ENCODE measurements around the gene ADARB2. TPM values are rescaled to one million over a fixed set of nuclear protein-coding genes. Genes with fewer than 3 reads are reported as not detected.
A peak's percentile ranks its signal among the peaks of the same experiment; 100 is the strongest.

The ADARB2 gene
- total RNA-seq, 8 experiments from 2014 or later, result 0.13 to 2.6 (median 1.5) TPM

GRCh38 chr10:1517684-1518083 lies 219.6 kb downstream of the ADARB2 start:
- no peak overlapping the region for H3K4me3 ChIP-seq
- WGBS, 10 experiments, result 0 to 100% (median 87%) methylated on average over 1 to 6 of the region's 7 CpGs; no CpG with 5 or more reads in 4 of the 10 experiments
- in situ Hi-C loops (cut with MboI; ENCODE audit: low pct_unique_long_range_greater_than_20kb in 2 of 9, low sequenced_read_pairs in 9 of 9, unreplicated experiment in 9 of 9), result no loop called here
- no peak for ATAC-seq (replicated peaks in 6 of 8)
- no peak overlapping the region for H3K27ac ChIP-seq
- peaks cover 14 to 16% of the 10 kb centered on the region in 2 donors for H3K4me1 ChIP-seq (replicated peaks in 1 of 2)

- WGBS, 10 experiments, result 0 to 73% (median 39%) methylated on average over 2 to 26 of the region's 29 CpGs; no CpG with 5 or more reads in 3 of the 10 experiments
- in situ Hi-C loops (cut with MboI; ENCODE audit: low pct_unique_long_range_greater_than_20kb in 2 of 9, low sequenced_read_pairs in 9 of 9, unreplicated experiment in 9 of 9), result no loop called here
- peak in 5 of 8 experiments; percentile 94 to 96 (median 95) for ATAC-seq (replicated peaks in 6 of 8)
- H3K4me3 ChIP-seq, result no peak overlapping the region
- H3K27ac ChIP-seq, result peak overlapping the region in 1 of 2 donors; percentile 34
- H3K4me1 ChIP-seq (replicated peaks in 1 of 2), result peaks cover 14 to 16% of the 10 kb centered on the region in 2 donors
Measured at GRCh38 chr10:1516492-1517165, 220.7 kb downstream of the ADARB2 start.

DNA sequence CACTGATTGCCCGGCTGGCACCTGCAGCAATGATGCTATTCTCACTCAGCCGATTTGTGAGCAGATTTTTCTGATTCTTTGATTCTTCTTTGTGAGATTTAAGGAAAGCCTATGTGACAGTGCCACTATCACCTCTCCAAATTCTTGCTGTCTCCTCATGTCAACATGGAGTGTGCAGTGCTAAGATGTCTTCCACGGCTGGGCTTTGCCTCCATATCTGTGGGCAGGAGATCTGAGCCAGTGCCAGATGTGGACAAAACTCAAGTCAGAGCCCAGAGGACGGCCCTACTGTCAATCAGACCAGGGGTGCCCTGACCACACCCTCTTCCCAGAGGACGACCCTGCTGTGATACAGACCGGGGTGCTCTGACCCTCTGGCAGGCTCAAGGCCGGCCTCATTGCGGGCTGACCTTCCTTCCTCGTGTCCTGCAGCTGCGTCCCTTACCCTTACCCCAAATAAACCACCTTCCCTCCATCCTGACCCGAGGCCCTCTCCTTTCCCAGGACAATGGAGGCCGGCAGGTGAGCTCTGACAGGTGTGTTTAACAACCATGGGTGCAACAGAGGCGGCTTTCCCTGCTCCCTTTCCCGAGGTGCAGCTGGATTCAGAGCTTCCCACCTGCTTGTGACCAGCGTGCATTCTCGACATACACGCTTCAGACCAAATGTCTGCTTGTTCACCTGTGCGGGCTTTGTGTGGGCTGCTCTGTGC lies 221.4 kb downstream of the ADARB2 start:
- WGBS, 10 experiments, result 15 to 100% (median 73%) methylated on average over 1 to 11 of the region's 18 CpGs
- no peak overlapping the region for H3K4me3 ChIP-seq
- H3K4me1 ChIP-seq (replicated peaks in 1 of 2), result peaks cover 14 to 16% of the 10 kb centered on the region in 2 donors
- in situ Hi-C loops (cut with MboI; ENCODE audit: low pct_unique_long_range_greater_than_20kb in 2 of 9, low sequenced_read_pairs in 9 of 9, unreplicated experiment in 9 of 9), result no loop called here
- no peak for ATAC-seq (replicated peaks in 6 of 8)
- H3K27ac ChIP-seq, result peak overlapping the region in 1 of 2 donors; percentile 34

DNA sequence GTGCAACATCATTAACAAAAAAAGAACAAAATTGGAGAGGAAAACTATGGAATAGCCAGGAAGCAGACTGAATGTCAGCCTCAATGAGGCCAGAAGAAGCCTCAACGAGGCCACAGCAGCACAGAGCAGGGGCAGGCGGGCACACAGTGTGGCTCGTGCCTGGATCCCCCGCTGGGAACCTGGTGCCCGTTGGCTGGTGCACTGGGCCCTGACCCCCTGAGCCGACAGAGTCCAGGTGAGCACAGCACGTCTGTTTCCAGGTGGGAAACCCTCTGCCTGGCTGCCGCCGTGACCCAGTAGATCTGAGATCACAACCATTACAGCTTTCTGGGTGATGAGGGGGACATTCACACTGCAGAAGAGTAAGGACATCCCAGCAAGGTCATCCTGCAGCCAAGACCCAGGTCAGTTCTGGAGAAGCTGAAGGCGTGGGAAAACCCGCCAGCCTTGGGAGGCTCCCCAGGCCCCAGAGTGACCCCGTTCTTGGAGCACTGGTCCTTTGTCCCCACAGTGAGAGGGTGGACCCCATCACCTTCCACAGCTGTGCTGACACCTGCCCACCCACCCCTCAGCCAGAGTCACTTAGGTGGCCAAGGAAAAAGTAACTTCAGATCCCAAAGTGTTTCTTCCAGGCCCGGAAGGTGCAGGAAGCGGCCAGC lies 222.1 kb downstream of the ADARB2 start:
- H3K4me3 ChIP-seq, result no peak overlapping the region
- no peak overlapping the region for H3K27ac ChIP-seq
- 40 to 100% (median 62%) methylated on average over 1 to 3 of the region's 14 CpGs; no CpG with 5 or more reads in 4 of the 10 experiments for WGBS, 10 experiments
- in situ Hi-C loops (cut with MboI; ENCODE audit: low pct_unique_long_range_greater_than_20kb in 2 of 9, low sequenced_read_pairs in 9 of 9, unreplicated experiment in 9 of 9), result no loop called here
- H3K4me1 ChIP-seq (replicated peaks in 1 of 2), result peaks cover 14 to 16% of the 10 kb centered on the region in 2 donors
- ATAC-seq (replicated peaks in 6 of 8), result no peak

GRCh38 chr10:1514681-1515080 lies 222.6 kb downstream of the ADARB2 start:
- in situ Hi-C loops (cut with MboI; ENCODE audit: low pct_unique_long_range_greater_than_20kb in 2 of 9, low sequenced_read_pairs in 9 of 9, unreplicated experiment in 9 of 9), result no loop called here

GRCh38 chr10:1513221-1513620 lies 224.1 kb downstream of the ADARB2 start:
- in situ Hi-C loops (cut with MboI; ENCODE audit: low pct_unique_long_range_greater_than_20kb in 2 of 9, low sequenced_read_pairs in 9 of 9, unreplicated experiment in 9 of 9), result no loop called here
- H3K4me3 ChIP-seq, result no peak overlapping the region
- WGBS, 10 experiments, result 38 to 100% (median 90%) methylated on average over 1 to 10 of the region's 14 CpGs; no CpG with 5 or more reads in 3 of the 10 experiments
- H3K4me1 ChIP-seq (replicated peaks in 1 of 2), result peaks cover 25 to 26% of the 10 kb centered on the region in 2 donors
- no peak overlapping the region for H3K27ac ChIP-seq
- no peak for ATAC-seq (replicated peaks in 6 of 8)

More at GRCh38 chr10:1514681-1515080, 222.6 kb downstream of the ADARB2 start:
- WGBS, 10 experiments, result 0 to 89% (median 78%) methylated on average over 2 to 8 of the region's 8 CpGs
- Histone ChIP-seq H3K27ac (no peak overlapping the region), H3K4me3 (no peak overlapping the region), H3K4me1 (replicated peaks in 1 of 2) (peaks cover 15 to 16% of the 10 kb centered on the region in 2 donors)
- no peak for ATAC-seq (replicated peaks in 6 of 8)

DNA sequence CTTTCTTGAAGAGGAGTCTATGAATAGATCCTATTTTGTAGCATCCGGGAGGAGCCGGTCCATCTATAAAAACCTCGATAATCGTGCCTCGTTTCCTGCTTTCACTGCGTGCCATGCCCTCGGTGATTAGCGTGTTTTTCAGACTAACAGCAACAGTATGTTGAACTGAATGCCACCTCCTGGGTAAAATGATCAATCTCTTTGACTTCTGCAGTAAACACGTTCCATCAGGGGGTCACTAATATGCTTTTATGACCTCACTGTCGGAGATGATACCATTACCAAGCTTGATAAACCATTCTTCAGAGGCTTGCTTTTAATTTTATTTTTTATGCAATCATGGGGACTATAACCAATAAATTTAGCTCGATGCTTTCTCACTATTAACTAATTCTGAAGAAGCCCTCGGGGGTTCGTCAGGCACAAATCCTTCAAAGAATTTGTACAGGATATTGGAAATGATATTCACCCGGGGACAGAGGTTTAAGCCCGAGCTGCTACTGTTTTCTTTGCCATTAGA lies 228.3 kb downstream of the ADARB2 start:
- H3K4me1 ChIP-seq (replicated peaks in 1 of 2), result peaks cover 8 to 13% of the 10 kb centered on the region in 2 donors
- peak in 5 of 8 experiments; percentile 32 to 74 (median 54) for ATAC-seq (replicated peaks in 6 of 8)
- 4 to 61% (median 40%) methylated on average over 1 to 15 of the region's 15 CpGs; no CpG with 5 or more reads in 1 of the 10 experiments for WGBS, 10 experiments
- peak overlapping the region in 1 of 2 donors; percentile 19 for H3K27ac ChIP-seq
- in situ Hi-C loops (cut with MboI; ENCODE audit: low pct_unique_long_range_greater_than_20kb in 2 of 9, low sequenced_read_pairs in 9 of 9, unreplicated experiment in 9 of 9), result no loop called here
- no peak overlapping the region for H3K4me3 ChIP-seq

DNA sequence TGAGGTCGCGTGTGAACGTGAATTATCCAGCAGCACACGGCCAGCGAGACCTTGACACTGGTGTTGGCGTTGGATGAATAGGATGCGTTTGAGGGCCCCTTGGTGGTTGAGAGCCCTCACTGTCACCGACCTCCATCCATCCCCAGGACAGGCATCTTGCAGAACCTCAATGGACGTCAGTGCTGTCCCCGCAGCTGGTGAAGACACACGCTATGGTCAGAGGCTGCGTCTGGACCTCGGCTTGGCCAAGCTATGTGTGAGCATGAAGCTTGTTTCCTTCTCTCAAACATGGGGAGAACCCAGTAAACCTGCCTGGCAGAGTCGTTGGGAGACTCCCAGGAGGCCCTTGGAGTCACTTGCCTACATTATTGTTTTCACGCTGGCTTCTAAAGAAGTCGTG lies 229.2 kb downstream of the ADARB2 start:
- in situ Hi-C loops (cut with MboI; ENCODE audit: low pct_unique_long_range_greater_than_20kb in 2 of 9, low sequenced_read_pairs in 9 of 9, unreplicated experiment in 9 of 9), result no loop called here
- 0 to 93% (median 80%) methylated on average over 1 to 4 of the region's 16 CpGs; no CpG with 5 or more reads in 4 of the 10 experiments for WGBS, 10 experiments

DNA sequence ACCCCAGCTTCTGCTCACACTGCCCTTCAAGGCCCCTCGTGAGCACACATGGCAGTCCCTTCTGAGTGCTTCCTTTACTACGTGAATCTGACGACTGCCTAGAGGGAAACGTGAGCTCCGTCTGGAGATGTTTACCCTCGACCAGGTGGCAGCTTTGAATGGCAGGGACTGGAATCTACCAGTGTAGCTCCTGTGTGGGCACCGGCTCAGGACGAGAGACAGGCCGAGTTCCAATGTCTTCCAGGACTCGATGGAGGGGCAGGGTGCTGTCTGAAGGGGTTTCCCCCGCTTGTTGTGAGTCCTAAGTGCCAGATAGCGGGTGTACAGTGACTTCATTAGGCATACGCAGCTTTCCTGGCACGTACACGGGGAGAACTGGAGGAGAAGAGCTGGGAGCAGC lies 229.9 kb downstream of the ADARB2 start:
- ATAC-seq (replicated peaks in 6 of 8), result no peak
- Histone ChIP-seq H3K27ac (no peak overlapping the region), H3K4me3 (no peak overlapping the region), H3K4me1 (replicated peaks in 1 of 2) (peaks cover 8 to 15% of the 10 kb centered on the region in 2 donors)
- in situ Hi-C loops (cut with MboI; ENCODE audit: low pct_unique_long_range_greater_than_20kb in 2 of 9, low sequenced_read_pairs in 9 of 9, unreplicated experiment in 9 of 9), result no loop called here
- 23 to 100% (median 88%) methylated on average over 1 to 10 of the region's 15 CpGs; no CpG with 5 or more reads in 4 of the 10 experiments for WGBS, 10 experiments

More for the DNA sequence above, 229.2 kb downstream of the ADARB2 start:
- no peak for ATAC-seq (replicated peaks in 6 of 8)
- H3K4me1 ChIP-seq (replicated peaks in 1 of 2), result peaks cover 8 to 13% of the 10 kb centered on the region in 2 donors
- H3K4me3 ChIP-seq, result no peak overlapping the region
- no peak overlapping the region for H3K27ac ChIP-seq

DNA sequence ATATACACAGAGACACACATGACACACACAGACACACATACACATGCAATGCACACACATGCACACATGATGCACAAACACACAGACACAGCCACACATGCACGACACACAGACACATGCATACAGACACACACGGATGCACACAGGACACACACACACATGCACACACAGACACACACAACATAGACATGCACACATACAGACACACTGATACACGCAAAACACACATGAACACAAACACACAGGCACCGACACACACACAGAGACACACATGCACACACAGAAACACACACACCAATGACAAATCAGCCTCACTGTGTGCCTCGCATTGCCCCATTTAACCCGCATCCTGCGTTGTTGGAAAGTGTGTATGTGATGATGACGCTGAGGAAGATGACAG lies 232.4 kb downstream of the ADARB2 start:
- in situ Hi-C loops (cut with MboI; ENCODE audit: low pct_unique_long_range_greater_than_20kb in 2 of 9, low sequenced_read_pairs in 9 of 9, unreplicated experiment in 9 of 9), result no loop called here
- H3K4me1 ChIP-seq (replicated peaks in 1 of 2), result peaks cover 18 to 29% of the 10 kb centered on the region in 2 donors
- no peak for ATAC-seq (replicated peaks in 6 of 8)
- 0 to 100% (median 80%) methylated on average over 1 to 8 of the region's 8 CpGs; no CpG with 5 or more reads in 2 of the 10 experiments for WGBS, 10 experiments
- no peak overlapping the region for H3K27ac ChIP-seq
- H3K4me3 ChIP-seq, result no peak overlapping the region

- H3K4me3 ChIP-seq, result no peak overlapping the region
- in situ Hi-C loops (cut with MboI; ENCODE audit: low pct_unique_long_range_greater_than_20kb in 2 of 9, low sequenced_read_pairs in 9 of 9, unreplicated experiment in 9 of 9), result no loop called here
- no peak overlapping the region for H3K27ac ChIP-seq
- ATAC-seq (replicated peaks in 6 of 8), result no peak
- H3K4me1 ChIP-seq (replicated peaks in 1 of 2), result peaks cover 14 to 24% of the 10 kb centered on the region in 2 donors
- WGBS, 10 experiments, result 20 to 100% (median 89%) methylated on average over 1 to 10 of the region's 15 CpGs; no CpG with 5 or more reads in 3 of the 10 experiments
Measured at GRCh38 chr10:1504286-1504685, 233.0 kb downstream of the ADARB2 start.

- Histone ChIP-seq H3K27ac (no peak overlapping the region), H3K4me1 (replicated peaks in 1 of 2) (peaks cover 10 to 17% of the 10 kb centered on the region in 2 donors), H3K4me3 (no peak overlapping the region)
- no peak for ATAC-seq (replicated peaks in 6 of 8)
- in situ Hi-C loops (cut with MboI; ENCODE audit: low pct_unique_long_range_greater_than_20kb in 2 of 9, low sequenced_read_pairs in 9 of 9, unreplicated experiment in 9 of 9), result no loop called here
- 13 to 97% (median 76%) methylated on average over 1 to 5 of the region's 5 CpGs; no CpG with 5 or more reads in 1 of the 10 experiments for WGBS, 10 experiments
Measured at GRCh38 chr10:1502451-1502850, 234.9 kb downstream of the ADARB2 start.
